ENCODE measurements around the gene PTPRK. TPM values are rescaled to one million over a fixed set of nuclear protein-coding genes. Genes with fewer than 3 reads are reported as not detected.

Gene PTPRK
- total RNA-seq, 4 donors from 2014 or later: 26.7 to 47.5 (median 41.4) TPM

GRCh38 chr6:128114164-128114563 is 406.2 kb downstream of the PTPRK start:
- intact Hi-C loops (cut with DNase I; ENCODE audit: low total_unique reads): no loop called here
- WGBS, 2 donors: 87 to 95% methylated on average over 5 of the region's 5 CpGs
- DNase-seq (ENCODE audit: low spot score in 2 of 2): no peak
- TF ChIP-seq POLR2A (IDR thresholded peaks at IDR 0.05) (no peak), CTCF (IDR thresholded peaks at IDR 0.05) (no peak)
- no peak overlapping the region for H3K4me3 ChIP-seq (ENCODE audit: low read depth, poor library complexity, severe bottlenecking)

- DNase-seq (ENCODE audit: low spot score in 2 of 2): no peak
- WGBS, 2 donors: 16 to 25% methylated on average over 2 of the region's 2 CpGs
- TF ChIP-seq POLR2A (IDR thresholded peaks at IDR 0.05) (no peak), CTCF (IDR thresholded peaks at IDR 0.05) (no peak)
- intact Hi-C loops (cut with DNase I; ENCODE audit: low total_unique reads): no loop called here
- no peak overlapping the region for H3K4me3 ChIP-seq (ENCODE audit: low read depth, poor library complexity, severe bottlenecking)
Observed at GRCh38 chr6:128112494-128112893, 407.9 kb downstream of the PTPRK start.

GRCh38 chr6:128111096-128111495 is 409.3 kb downstream of the PTPRK start:
- H3K4me3 ChIP-seq (ENCODE audit: low read depth, poor library complexity, severe bottlenecking): no peak overlapping the region
- DNase-seq (ENCODE audit: low spot score in 2 of 2): no peak
- 56% methylated on average over 2 of the region's 2 CpGs for WGBS, 2 donors
- intact Hi-C loops (cut with DNase I; ENCODE audit: low total_unique reads): no loop called here
- TF ChIP-seq CTCF (IDR thresholded peaks at IDR 0.05) (no peak), POLR2A (IDR thresholded peaks at IDR 0.05) (no peak)

GRCh38 chr6:128107682-128108081 is 412.7 kb downstream of the PTPRK start:
- 80 to 87% methylated on average over 1 of the region's 1 CpG for WGBS, 2 donors

GRCh38 chr6:128099571-128100197 is 420.7 kb downstream of the PTPRK start:
- no peak for TF ChIP-seq CTCF (IDR thresholded peaks at IDR 0.05)
- no peak for TF ChIP-seq POLR2A (IDR thresholded peaks at IDR 0.05)
- H3K4me3 ChIP-seq (ENCODE audit: low read depth, poor library complexity, severe bottlenecking): no peak overlapping the region
- DNase-seq (ENCODE audit: low spot score in 2 of 2): no peak
- intact Hi-C loops (cut with DNase I; ENCODE audit: low total_unique reads): no loop called here
- WGBS, 2 donors: 51 to 73% methylated on average over 1 of the region's 1 CpG

More at GRCh38 chr6:128107682-128108081, 412.7 kb downstream of the PTPRK start:
- intact Hi-C loops (cut with DNase I; ENCODE audit: low total_unique reads): no loop called here
- no peak overlapping the region for H3K4me3 ChIP-seq (ENCODE audit: low read depth, poor library complexity, severe bottlenecking)
- TF ChIP-seq POLR2A (IDR thresholded peaks at IDR 0.05) (no peak), CTCF (IDR thresholded peaks at IDR 0.05) (no peak)
- no peak for DNase-seq (ENCODE audit: low spot score in 2 of 2)

All from lower leg skin (tissue), 4 donors.